ENCODE measurements around the gene SFI1. TPM values are rescaled to one million over a fixed set of nuclear protein-coding genes. Genes with fewer than 3 reads are reported as not detected.
"Not testable (repeated sequence)": the region's sequence is repeated elsewhere in the genome, so short reads cannot be mapped to it uniquely, and the experiment has no call there.

The SFI1 gene
- total and polyA plus RNA-seq, 3 donors from 2014 or later = 48.8 to 141 (median 129) TPM

DNA sequence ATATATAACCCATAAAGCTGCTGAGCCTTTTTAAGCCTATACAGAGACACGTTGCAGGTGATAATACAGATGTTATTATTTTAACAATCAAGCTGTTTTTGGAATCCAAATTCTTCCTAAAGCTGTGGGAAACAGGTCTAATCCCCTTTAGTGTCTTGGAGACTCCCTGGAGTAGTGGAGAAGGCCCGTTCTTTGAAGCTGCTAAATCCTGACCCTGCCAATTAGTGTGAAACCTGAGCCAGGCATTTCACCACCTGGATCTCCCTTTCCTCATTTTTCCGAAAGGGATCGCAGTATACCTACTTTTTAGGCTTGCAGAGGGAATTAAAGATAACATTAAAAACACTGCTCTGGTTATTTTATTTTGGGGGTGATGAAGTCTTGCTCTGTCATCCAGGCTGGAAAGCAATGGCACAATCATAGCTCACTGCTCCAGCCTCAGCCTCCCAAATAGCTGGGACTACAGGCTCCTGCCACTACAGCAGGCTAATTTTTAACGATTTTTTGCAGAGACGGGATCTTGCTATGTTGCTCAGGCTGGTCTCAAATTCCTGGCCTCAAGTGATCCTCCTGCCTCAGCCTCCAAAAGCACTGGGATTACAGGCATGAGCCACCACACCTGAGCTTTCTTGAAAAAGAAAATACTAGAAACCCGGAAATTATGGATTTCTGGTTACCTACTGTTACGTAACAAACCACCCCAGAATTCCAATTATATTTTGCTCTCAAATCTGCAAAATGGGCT lies 4.9 kb upstream of the SFI1 start:
- 67 to 72% methylated on average over 8 of the region's 8 CpGs for WGBS, 2 donors
- H3K36me3 ChIP-seq (ENCODE audit: low read depth, missing control alignments) = no peaks in the 10 kb centered on the region
- peaks cover 23% of the 10 kb centered on the region for H3K4me1 ChIP-seq
- no peak for DNase-seq
- intact Hi-C loops (cut with DNase I; ENCODE audit: low total_unique reads) = no loop called here
- no peak overlapping the region for H3K4me3 ChIP-seq
- H3K27me3 ChIP-seq = no peaks in the 10 kb centered on the region
- H3K9me3 ChIP-seq = no peaks in the 10 kb centered on the region
- no peak overlapping the region for H3K27ac ChIP-seq
- no peak for TF ChIP-seq POLR2A (IDR thresholded peaks at IDR 0.05)
- TF ChIP-seq, protein P1, sequence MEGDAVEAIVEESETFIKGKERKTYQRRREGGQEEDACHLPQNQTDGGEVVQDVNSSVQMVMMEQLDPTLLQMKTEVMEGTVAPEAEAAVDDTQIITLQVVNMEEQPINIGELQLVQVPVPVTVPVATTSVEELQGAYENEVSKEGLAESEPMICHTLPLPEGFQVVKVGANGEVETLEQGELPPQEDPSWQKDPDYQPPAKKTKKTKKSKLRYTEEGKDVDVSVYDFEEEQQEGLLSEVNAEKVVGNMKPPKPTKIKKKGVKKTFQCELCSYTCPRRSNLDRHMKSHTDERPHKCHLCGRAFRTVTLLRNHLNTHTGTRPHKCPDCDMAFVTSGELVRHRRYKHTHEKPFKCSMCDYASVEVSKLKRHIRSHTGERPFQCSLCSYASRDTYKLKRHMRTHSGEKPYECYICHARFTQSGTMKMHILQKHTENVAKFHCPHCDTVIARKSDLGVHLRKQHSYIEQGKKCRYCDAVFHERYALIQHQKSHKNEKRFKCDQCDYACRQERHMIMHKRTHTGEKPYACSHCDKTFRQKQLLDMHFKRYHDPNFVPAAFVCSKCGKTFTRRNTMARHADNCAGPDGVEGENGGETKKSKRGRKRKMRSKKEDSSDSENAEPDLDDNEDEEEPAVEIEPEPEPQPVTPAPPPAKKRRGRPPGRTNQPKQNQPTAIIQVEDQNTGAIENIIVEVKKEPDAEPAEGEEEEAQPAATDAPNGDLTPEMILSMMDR (IDR thresholded peaks at IDR 0.05) = no peak

DNA sequence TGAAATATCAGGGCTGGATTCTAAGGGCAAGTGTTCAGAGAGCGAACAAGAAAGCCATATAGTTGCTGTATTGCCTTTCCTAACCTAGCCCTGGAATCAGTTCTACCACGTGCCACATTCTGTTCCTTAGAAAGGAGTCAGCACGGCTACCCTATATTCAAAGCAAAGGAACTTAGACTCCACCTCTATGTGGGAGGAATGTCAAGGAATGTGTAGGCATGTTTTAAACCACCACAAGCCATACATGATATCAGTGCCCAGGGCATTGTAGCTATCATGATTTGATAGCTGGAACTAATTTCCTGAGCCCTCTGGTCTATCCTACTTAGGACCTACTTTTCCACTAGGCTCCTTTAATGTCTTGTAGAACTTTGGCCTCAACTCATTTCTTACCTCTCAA lies 4.2 kb upstream of the SFI1 start:
- H3K4me3 ChIP-seq = no peak overlapping the region
- H3K9me3 ChIP-seq = no peaks in the 10 kb centered on the region
- intact Hi-C loops (cut with DNase I; ENCODE audit: low total_unique reads) = no loop called here
- TF ChIP-seq, protein P1 (IDR thresholded peaks at IDR 0.05) = no peak
- no peak for TF ChIP-seq POLR2A (IDR thresholded peaks at IDR 0.05)
- DNase-seq = no peak
- peaks cover 27% of the 10 kb centered on the region for H3K4me1 ChIP-seq
- no peak overlapping the region for H3K27ac ChIP-seq
- 70 to 71% methylated on average over 3 of the region's 3 CpGs for WGBS, 2 donors
- no peaks in the 10 kb centered on the region for H3K36me3 ChIP-seq (ENCODE audit: low read depth, missing control alignments)
- H3K27me3 ChIP-seq = no peaks in the 10 kb centered on the region

DNA sequence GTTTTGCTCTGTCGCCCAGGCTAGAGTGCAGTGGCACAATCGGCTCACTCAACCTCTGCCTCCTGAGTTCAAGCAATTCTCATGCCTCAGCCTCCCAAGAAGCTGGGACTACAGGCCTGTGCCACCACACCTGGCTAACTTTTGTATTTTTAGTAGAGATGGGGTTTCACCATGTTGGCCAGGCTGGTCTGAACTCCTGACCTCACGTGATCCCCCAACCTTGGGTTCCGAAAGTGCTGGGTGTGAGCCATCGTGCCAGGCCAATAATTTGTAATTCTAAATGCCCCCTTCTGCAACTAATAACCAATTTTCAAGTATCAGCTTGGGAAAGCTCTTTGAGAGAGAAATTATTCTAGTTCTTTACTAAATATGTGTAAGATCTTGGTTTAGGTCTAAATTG lies 3.0 kb upstream of the SFI1 start:
- peaks cover 23% of the 10 kb centered on the region for H3K4me1 ChIP-seq
- H3K27ac ChIP-seq; intact Hi-C loops (cut with DNase I; ENCODE audit: low total_unique reads); H3K9me3 ChIP-seq; H3K36me3 ChIP-seq (ENCODE audit: low read depth, missing control alignments); DNase-seq; H3K27me3 ChIP-seq; H3K4me3 ChIP-seq: not testable (repeated sequence)
- 82 to 95% methylated on average over 5 of the region's 5 CpGs for WGBS, 2 donors

DNA sequence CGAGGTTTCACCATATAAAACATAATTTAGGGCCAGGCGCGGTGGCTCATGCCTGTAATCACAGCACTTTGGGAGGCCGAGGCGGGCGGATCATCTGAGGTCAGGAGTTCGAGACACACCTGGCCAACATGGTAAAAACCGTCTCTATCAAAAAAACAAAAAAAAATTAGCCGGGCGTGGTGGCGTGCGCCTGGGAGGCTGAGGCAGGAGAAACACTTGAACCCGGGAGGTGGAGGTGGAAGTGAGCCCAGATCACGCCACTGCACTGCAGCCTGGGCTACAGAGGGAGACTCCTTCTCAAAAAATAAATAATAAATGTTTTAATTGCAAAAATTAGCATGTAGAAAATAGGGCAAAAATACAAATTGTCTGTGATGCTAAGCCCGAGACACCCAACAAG lies 993 bp upstream of the SFI1 start:
- intact Hi-C loops (cut with DNase I; ENCODE audit: low total_unique reads) = no loop called here
- no peaks in the 10 kb centered on the region for H3K36me3 ChIP-seq (ENCODE audit: low read depth, missing control alignments)
- TF ChIP-seq, protein P1 (IDR thresholded peaks at IDR 0.05) = no peak
- TF ChIP-seq POLR2A (IDR thresholded peaks at IDR 0.05) = no peak
- 49 to 68% methylated on average over 15 of the region's 15 CpGs for WGBS, 2 donors
- peaks cover 22% of the 10 kb centered on the region for H3K4me1 ChIP-seq
- no peaks in the 10 kb centered on the region for H3K9me3 ChIP-seq
- H3K27me3 ChIP-seq = no peaks in the 10 kb centered on the region
- no peak for DNase-seq
- peak overlapping the region; percentile 75 to 79 for H3K4me3 ChIP-seq
- peak overlapping the region; percentile 4 to 83 for H3K27ac ChIP-seq

DNA sequence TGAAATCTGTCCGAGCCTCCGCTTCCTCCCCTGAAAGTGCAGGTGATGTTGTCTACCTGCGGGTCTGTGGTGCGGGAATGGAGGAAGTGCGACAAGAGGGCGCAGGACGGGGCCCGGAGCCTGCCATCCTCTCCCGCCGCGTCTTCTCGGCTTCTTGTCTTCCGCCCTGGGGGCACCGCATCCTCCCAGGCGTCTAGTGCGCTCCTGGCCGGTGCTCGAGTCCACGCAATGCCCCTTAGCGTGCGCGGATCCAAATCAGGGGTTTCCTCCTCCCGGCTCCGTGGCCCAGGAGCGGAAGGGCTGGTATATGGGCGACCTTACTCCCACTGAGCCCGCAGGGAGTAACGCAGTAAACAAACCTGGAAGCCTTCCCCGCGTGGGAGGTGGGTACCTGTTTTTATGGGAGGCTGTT lies 405 bp downstream of the SFI1 start:
- intact Hi-C loops (cut with DNase I; ENCODE audit: low total_unique reads) = no loop called here
- Histone ChIP-seq H3K27ac (peak overlapping the region; percentile 4 to 83), H3K4me3 (peak overlapping the region; percentile 75 to 79), H3K4me1 (peaks cover 13% of the 10 kb centered on the region), H3K27me3 (no peaks in the 10 kb centered on the region), H3K9me3 (no peaks in the 10 kb centered on the region), H3K36me3 (ENCODE audit: low read depth, missing control alignments) (no peaks in the 10 kb centered on the region)
- WGBS, 2 donors = 0 to 2% methylated on average over 2 to 30 of the region's 30 CpGs
- TF ChIP-seq POLR2A (IDR thresholded peaks at IDR 0.05) = no peak
- TF ChIP-seq, protein P1 (IDR thresholded peaks at IDR 0.05) = no peak
- DNase-seq = peak; percentile 36

Measured in testis (tissue), 3 donors.